D341Med (cell line): ENCODE data around the gene CHCHD5.
"Not testable (repeated sequence)": the region's sequence is repeated elsewhere in the genome, so short reads cannot be mapped to it uniquely, and the experiment has no call there.

ENCODE experiments used
- DNase-seq: peaks from one replicate; pipeline ENCODE4 v3.0.0; 2012; ENCODE audit warnings: low spot score

Gene CHCHD5, protein sequence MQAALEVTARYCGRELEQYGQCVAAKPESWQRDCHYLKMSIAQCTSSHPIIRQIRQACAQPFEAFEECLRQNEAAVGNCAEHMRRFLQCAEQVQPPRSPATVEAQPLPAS

DNA sequence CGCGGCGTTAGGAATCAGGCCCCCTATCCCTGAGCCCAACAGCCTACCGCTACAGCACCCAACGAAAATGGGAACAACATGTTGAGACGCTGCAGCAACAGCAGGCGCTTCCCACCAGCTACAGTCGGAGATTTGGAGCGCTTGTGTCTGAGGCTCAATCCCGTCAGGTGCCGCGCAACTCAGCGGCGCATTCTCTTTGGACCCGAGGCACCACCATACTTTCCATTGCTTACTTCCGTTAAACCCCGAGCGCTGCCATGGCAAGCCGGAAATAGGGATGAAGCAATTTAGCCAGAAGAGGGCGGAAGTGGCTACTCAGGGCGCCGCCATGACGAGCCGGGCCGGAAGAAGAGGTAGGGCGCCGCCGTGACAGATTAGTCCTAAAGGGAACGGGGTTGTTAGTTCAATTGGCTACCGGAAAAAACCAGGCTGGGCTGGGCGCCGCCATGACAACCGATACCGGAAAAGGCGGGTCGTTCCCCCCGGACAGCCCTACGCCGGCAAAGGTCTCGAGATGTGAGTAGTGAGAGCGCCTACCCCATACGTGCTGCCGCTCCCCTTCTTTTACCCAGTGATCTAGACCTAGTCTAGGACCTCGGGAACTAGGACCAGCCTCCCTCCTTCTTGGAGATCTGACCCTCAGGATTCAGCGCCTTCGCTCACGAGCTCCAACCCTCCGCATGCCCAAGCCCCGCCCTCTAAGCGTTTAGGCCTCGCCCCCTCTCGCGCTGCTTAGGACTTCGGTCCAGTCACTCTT, at the start of gene CHCHD5:
TSS of gene CHCHD5 (plus strand) at position 476 of the 757 bp plus-strand sequence. CDS start at position 515, 39 bp downstream.
- peak; percentile 89 for DNase-seq

DNA sequence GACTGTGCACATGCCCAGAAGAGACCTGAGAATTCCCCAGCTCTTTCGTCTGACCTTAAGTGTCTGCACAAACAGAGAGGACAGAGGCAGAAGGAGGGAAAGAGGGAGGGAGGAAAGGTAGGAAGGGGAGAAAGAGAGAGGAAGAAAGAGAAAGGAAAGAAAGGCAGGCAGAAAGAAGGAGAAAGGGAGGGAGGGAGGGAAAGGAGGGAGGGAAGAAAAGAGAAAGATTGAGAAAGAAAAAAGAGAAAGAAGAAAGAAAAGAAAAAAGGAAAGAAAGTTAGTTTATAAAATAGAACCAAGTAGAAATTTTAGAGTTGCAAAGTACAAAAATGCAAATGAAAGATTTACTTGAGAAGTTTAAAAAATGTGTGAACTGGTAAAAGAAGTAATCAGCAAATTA, 49.6 kb upstream of the CHCHD5 start:
- no peak for DNase-seq

DNA sequence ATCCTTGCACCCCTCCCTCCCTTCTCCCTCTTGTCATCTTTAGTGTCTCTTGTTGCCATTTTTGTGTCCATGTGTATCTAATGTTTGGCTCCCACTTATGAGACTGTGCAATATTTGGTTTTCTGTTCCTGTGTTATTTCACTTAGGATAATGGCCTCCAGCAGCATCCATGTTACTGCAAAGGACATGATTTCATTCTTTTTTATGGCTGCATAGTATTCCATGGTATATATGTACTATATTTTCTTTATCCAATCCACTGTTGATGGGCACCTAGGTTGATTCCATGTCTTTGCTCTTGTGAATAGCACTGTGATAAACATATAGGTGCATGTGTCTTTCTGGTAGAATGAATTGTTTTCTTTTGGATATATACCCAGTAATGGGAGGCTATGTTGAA, 47.7 kb upstream of the CHCHD5 start:
- DNase-seq = not testable (repeated sequence)

DNA sequence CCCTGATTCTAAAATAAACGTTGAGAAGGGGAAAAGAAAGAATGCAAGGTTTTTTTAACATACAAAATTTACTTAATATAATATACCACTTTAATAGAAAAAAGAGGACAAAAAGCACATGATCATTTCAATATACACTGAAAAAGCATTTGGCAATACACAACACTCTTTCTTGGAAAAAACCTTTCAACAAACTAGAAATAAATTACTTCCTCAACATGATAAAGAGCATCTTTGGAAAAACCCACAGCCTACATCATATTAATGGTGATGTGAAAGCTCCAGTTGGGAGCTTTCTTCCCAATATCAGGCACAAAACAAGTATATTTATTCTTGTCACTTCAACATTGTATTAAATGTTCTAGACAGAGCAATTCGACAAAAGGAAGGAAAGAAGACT, 45.1 kb upstream of the CHCHD5 start:
- no peak for DNase-seq

DNA sequence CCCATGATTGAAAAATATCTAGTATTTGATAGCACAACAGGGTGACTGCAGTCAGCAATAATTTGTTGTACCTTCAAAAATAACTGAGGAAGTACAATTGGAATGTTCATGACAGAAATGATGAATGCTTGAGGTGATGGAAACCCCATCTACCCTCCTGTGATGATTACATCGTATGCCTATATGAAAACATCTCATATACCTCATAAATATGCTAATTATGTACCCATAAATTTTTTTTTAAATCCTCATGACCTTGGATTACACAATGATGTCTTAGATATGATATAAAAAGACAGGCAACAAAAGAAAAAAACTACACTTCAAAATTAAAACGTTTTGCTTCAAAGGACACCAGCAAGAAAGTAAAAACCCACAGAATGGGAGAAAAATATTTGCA, 43.5 kb upstream of the CHCHD5 start:
- DNase-seq = no peak

DNA sequence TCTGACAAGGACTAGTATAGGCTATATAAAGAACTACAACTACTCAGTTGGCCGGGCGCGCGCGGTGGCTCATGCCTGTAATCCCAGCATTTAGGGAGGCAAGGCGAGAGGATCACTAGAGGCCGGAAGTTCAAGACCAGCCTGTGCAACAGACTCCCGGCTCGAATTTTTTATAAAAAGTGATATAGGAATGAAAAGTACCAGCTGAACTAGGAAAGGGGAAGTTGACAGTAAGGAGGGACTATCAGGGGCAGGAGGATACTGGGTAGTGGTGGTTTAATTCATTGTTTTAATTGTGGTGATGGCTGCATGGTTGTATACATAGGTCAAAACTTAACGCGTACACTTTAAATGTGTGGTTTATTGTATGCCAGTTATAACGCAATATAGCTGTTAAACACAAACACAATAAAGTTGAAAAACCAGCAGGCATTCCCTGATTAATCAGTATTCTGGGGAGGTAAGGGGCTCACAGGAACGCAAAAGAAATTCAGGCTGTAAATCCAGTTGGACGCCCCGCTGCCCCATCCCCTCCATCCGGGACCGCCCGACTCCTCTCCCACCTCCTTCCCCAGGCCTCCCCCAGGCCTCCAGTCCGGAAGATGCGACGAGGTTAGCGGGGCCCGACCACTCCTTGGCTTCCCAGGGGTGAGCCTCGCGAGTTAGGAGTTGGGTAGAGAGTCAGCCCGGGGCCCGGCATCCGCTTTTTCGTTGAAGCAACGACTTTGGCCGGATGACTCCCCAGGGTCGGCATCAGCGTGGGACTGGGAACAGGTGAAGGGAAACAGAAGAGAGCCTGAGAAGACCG, 42.9 kb upstream of the CHCHD5 start:
- DNase-seq = peak; percentile 77

DNA sequence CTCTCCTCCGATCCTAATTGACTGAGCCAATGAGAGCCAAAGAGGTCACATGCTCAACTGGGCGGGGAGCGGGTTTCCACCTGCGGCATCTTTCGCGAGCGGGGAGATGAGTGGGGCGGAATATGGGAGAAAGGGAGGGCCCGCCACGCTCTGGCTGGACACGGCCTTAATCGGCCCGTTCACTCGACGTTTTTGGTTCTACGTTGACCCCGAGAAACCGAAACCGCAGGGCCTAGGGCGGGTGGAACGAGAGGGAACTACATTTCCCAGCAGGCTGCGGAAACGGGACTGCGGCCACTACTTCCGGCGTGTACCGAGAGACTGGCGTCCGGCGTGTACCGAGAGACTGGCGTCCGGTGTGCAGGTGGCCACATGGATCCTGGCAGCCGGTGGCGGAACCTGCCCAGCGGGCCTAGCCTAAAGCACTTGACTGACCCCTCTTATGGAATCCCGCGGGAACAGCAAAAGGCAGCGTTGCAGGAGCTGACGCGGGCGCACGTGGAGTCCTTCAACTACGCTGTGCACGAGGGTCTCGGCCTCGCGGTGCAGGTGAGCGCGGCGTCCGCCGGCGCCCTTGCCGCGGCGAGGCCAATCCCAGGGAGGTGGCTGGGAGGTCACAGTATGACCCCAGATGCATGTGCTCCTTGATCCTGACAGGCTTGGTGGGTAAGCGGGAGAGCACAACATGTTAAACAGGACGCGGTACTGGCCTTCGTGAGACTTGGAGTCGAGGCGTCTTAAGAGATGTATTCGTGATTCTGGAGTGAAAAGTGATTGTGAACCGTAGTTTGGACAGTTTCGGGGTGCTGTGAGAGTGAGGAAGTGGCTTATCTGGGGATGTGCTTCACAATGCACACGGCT, 42.1 kb upstream of the CHCHD5 start, which contains the start of gene POLR1B:
TSS of gene POLR1B (plus strand) at position 343 of the 861 bp plus-strand sequence. CDS start at position 373, 30 bp downstream.
- peak; percentile 83 for DNase-seq

DNA sequence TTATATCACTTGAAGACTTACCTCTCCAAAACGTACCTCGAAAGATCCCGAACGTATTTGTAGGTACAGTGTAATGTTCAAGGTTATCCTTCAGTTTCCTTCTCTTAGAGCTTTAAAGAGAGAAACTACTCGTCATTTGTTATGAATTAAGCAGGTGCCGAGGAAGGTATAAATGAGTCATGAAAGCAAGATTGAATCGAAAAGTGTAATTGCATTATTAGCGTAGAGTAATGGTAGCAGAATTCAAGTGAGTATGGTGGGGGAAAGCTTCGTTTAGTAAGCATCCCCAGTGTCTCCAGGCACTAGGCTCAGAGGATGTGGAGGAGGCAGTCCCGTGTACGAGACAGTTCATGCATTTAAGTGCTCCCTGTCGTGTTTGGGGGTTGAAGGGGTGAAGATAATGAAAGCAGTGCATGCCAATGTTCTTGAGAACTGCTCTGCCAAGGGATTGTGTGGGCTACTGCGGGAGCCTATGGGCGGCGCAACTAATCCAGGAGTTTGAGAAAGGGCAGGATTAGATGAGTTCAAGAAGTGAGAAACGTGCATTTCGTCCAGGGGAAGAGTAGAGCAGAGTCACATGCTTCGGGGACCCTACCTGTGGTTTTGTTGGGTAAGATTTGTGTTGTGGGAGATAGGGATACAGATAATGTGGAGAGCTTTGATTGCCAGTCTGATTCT, 41.3 kb upstream of the CHCHD5 start:
- peak; percentile 49 for DNase-seq

DNA sequence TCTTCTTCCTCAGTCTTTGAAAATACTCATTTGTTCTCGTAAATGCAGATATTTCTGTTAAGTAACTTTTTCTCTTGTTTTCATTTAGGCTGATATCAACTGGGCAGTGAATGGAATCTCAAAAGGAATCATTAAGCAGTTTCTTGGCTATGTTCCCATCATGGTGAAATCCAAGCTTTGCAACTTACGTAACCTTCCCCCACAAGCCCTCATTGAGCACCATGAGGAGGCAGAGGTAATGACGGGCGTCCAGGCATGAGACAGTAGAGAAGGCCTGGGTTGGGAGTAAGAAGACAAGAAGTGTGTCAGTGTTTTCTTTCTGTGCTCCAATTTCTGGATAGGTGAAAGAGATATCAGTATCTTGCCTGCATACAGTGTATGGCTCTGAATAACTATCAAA, 37.1 kb upstream of the CHCHD5 start:
- no peak for DNase-seq

DNA sequence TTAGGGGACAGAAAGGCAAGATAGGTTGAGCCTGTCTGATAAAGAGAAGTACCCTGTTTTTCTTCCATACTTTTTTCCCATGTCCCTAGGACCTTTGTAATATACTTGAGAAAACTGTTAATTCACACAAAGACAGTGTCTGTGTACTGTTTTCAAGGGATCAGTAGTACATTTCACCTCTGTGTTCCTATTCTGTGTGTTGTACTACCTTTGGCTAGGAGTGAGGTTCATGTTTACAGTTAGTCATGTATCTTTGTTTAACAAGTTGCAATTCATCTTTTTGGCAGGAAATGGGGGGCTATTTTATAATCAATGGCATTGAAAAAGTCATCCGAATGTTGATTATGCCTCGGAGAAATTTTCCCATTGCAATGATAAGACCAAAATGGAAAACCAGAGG, 35.4 kb upstream of the CHCHD5 start:
- DNase-seq = no peak

DNA sequence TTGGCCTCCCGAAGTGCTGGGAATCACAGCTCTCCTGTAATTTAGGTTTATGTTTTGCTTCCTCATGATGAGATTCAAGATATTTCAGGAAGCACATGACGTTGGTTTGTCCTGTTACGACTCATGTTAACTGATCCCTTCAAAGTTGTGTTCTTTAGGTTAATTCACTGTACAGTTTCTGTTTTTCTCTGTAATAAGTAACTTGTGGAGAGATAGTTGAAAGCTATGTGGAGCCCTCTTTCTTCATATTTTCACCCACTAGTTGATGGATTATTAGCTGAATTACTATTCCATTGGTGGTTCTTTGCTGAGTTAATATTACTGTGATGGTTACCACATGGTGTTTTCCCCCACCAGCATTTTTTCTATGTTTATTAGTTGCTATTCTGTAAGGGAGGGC, 18.3 kb upstream of the CHCHD5 start:
- DNase-seq = no peak

DNA sequence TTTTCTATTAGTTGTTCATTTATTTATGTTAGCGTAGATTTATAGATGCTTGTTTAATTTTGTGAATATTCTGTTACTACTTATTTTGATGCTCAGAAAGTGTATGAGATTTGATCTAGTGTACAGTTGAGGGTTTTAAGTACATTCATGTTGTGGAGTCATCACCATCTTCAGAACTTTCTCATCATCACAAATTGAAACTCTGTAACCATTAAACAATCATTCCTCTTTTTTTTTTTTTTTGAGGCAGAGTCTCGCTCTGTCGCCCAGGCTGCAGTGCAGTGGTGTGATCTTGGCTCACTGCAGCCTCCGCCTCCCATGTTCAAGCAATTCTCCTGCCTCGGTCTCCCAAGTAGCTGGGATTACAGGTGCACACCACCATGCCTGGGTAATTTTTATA, 17.9 kb upstream of the CHCHD5 start:
- not testable (repeated sequence) for DNase-seq

DNA sequence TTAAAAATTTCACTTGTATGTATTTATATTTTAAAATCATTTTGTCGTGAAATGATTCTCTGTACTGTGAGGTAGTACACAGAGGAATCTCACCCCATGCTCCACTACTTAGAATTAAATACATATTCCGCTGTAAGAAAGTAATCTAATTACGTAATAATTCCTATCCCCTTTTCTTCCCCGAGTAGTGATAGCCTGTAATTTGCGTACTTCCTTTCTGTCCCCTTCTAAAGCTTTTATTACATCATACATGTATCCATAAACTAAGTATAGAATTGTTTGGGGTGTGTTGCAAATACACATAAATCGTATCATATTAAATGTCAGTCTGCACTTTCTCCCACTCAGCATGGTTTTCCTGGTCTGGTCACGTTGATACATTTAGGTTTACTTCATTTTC, 12.4 kb upstream of the CHCHD5 start:
- DNase-seq = no peak

DNA sequence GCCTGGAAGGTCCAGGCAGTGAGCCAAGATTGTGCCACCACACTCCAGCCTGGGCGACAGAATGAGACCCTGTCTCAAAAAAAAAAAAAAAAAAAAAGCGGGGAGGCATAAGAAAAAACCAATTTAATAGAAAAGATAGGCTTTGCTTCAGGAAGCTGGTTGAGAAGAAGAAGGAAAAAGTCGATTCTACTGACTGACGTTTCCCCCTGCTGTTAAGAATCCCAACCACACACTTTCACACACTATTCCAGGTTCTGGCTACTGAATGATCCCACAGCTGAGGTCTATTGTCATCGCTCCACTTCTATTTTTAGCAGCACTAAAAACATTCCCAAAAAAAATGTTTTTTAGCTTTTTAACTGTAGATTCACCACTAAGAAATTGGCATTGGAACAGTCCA, 6.7 kb upstream of the CHCHD5 start:
- no peak for DNase-seq

DNA sequence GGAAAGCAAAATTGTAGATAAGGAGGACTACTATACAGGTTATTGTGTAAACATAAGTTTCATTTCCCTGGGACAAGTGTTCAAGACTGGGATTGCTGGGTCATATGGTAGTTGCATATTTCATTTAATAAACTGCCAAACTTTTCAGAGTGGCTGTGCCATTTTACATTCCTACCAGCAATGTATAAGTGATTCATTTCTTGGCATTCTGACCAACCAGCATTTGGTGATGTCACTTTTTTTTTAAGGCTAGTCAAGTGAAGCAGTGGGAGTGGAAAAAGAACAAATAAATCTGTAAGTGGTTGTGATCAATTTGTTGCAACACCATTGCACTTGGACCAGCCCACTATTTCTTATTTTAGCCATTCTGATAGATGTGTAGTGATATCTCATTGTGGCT, 5.2 kb upstream of the CHCHD5 start:
- DNase-seq = no peak

DNA sequence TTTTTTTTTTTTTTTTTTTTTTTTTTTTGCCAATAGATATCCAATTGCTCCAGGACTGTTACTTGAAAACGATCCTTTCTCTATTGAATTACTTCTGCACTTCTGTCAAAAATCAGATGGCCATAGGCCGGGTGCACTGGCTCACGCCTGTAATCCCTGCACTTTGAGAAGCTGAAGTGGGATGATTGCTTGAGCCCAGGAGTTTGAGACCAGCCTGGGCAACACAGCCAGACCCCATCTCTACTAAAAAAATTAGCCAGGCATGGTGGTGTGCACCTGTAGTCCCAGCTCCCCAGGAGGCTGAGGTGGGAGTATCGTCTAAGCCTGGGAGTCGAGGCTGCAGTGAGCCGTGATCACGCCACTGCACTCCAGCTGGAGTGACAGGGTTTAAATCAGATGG, 4.3 kb upstream of the CHCHD5 start:
- no peak for DNase-seq

DNA sequence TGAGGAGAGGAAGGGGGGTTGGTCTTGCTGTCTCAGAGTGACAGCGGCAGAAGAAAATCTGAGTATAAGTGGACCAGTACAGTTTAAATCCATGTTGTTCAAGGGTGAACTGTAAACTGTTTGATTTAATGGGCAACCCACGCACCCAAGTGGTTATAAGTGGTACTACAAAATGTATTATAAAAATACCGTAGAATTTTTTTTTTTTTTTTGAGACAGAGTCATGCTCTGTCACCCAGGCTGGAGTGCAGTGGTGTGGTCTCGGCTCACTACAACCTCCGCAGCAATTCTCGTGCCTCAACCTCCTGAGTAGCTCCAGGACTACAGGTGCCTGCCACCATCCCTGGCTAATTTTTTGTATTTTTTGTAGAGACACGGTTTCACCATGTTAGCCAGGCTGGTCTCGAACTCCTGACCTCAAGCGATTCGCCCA, 2.1 kb upstream of the CHCHD5 start:
- DNase-seq = peak; percentile 41

DNA sequence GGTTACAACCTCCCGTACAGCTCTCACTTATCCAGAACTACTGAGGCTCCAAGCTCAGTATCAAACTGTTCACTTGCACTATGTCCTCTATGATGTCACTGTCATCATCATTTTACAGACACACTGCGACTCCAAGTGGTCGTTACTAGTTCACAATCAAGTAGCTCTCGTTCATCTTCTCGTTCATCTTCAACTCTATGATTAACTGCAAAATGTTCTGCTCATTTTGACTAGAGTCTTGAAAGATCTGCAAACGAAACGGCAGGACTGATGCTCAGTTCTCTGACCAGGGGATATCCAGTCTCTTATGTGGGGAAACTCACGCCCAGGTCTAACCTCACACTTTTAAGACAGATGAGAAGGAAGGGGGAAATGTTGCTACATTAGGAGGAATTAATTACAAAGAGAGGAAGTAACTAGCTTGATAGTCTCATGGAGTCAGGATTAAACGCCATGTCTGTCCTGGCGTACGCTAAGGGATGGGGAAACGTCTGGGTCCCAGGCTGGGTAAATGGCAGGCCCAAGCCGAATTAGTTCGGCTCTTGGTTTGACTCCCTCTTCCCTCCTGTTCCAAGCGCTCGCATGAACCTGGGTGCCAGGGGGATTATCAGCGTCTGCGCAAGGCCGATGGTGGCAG, 794 bp upstream of the CHCHD5 start:
- no peak for DNase-seq

DNA sequence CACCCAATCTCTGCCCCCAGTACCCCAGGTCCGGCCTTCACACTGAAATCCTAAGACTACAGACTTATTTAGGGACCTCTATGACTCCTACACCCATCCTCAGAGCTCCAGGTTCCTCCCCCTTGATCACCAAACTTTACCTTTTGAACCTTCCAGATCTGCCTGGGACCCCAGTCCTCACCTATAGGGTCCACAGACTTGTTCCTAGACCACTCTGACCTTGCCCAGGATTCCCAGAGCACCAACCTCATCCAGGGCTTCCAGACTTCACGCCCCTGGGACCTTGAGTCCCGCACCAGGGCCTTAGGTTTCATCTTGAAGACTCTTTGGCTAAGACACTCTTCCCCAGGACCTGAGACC, 462 bp downstream of the CHCHD5 start:
- DNase-seq = no peak

DNA sequence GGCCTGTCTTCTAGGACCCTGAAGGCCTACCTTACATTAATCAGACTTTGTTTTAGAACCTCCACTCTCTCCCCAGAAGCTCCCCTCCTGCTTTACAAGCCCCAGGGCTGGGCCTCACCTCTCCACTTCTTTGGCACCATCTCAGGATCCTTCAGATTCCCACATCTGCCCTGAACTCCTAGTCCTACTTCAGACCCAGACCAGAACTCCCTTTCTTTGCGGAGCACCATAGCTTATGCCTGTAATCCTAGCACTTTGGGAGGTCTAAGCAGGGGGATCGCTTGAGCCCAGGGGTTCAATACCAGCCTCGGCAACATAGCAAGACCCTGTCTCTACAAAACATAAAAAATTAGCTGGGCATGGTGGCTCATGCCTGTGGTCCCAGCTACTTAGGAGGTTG, 991 bp downstream of the CHCHD5 start:
- no peak for DNase-seq

DNA sequence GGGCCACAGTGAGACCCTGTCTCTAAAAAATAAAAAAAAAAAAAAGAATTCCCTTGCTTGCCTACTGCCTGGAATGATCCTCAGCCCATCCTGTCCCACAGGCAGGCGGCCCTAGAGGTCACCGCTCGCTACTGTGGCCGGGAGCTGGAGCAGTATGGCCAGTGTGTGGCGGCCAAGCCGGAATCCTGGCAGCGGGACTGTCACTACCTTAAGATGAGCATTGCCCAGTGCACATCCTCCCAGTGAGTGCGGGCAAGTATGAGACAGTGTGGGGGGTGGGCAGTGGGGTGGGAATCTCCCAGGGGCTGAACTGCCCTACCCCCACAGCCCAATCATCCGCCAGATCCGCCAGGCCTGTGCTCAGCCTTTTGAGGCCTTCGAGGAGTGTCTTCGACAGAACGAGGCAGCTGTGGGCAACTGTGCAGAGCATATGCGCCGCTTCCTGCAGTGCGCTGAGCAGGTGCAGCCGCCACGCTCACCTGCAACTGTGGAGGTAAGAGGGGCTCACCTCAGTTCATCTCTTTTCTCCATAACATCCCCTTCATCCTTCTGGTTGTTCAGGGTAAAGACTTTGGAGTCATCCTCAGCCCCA, 1.6 kb downstream of the CHCHD5 start:
- DNase-seq = no peak
